Germinal center (tissue), 1 donor: Measurements from ENCODE around the gene ASB4.
"Not testable (repeated sequence)": the region's sequence is repeated elsewhere in the genome, so short reads cannot be mapped to it uniquely, and the experiment has no call there.

Experiments
- DNase-seq: peaks from one replicate; pipeline ENCODE4 v3.0.0; 2012; ENCODE audit warnings: mixed read lengths, low spot score

The ASB4 gene

DNA sequence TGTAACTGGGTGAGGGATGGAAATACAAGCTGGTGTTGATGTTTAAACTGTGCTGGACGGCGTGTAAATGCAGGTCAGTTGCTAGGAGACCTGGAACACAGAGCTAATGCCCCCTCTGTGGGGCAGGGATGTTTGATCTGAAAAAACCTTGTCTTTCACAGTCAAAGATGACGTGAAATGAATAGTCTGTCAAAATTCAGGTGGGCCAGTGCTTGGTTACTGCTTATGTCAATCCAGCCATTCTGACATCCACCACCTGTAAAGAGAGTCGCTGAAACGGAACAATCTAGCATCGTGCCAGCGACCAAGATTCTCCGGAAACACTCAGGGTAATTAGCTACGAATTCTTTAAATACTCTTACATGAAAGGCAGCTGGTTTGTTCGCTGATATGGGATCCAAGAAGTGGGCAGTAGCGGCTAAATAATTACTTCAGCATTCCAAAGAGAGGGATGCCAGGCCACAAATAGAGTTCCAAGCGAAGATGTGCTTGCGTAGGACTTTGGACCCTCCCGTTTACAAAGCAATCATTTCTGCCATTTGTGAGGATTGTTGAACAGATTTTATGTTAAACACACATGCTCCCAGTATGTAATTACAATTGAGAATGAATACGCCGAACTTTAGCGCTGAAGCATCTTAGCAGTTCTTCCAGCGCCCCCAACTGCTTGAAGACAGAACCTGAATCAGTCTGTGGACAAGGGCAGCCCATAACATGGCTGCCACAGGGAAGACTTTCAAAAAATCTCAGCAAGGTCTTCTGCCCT, 7.3 kb upstream of the ASB4 start:
- DNase-seq = no peak

DNA sequence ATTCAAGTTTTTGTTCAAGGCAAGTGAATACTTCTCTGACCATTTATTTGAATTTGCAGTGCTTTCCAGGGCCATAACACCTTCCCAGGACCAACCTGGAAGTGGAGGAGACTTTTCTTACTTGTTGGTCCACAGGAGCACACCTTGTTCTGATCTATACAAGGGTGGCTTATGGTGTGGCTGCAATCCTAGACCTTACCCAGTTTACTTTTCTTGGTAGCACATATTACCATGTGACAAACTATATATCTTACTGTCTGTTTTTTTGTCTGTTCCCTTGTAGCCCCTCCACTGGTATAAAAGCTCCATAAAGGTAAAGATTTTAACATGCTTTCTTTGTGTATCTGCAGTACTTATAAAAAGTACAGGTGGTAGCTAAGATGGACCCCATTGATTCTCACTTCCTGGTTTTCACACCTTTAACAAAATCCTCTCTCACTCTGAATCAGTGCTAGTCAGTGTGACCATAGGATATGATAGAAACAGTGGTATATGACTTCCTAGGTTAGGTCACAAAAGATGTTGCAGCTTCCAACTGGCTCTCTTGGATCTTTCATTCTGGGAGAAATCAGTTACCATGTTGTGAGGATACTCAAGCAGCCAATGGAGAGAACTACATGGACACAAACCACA, 5.6 kb upstream of the ASB4 start:
- DNase-seq = no peak

DNA sequence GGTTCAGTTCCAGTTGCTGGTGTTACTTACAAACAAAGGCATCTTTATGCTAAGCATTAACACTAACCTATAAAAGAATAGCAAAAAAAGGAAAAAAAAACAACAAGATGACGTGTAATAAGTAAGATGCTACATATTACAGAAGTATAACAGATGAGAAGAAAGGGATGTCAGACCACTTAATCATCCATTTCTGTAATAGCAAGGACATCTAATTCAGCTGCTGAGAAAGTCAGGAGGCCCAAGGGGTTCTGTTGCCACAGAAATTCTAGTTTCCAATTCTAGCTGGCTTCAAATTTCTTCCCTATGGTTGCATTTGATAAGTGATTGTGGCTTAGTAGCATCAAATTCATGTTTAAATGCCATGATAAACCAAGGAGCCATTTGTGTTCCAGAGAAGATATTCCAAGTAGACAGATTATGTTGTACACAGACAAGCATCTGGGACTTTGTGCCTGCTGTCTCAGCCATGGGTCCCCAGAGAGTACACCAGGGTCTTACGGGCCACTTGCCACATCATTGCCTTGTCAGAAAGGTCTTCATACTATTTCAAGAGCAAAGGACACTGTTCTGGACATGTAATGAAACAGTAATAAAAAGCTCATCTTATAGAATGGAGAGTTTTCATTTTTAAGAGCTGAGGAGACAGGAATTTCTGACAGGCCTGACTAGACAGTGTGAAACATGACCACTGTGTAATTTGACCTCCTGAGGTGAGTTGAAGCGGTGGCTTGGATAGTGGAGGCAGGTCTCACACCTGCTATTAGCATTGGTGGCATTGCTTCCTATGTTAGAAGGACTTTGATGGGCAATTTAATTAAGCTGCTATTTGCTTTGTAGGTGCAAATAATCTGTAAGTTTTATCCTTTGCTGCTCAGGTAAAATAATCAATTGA, 4.2 kb upstream of the ASB4 start:
- DNase-seq = no peak

DNA sequence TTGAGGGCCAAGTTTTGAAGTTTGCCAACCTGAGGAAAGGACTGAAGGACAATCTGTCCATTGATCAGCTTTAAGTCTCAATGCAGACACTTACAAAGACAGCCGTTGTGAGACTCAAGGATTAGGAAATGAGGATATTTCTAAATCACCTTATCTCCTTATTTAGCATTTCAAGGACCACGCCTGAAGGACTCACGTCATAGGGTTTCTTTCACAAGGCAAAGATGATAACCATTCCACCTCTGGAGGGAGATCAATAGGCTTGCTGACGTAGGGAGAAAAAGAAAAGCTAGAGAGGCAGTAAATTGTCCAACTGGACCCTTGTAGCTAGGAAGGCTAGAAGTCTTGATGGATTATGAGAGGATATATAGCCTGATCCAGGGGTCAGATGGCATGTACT, 3.3 kb upstream of the ASB4 start:
- DNase-seq = no peak

DNA sequence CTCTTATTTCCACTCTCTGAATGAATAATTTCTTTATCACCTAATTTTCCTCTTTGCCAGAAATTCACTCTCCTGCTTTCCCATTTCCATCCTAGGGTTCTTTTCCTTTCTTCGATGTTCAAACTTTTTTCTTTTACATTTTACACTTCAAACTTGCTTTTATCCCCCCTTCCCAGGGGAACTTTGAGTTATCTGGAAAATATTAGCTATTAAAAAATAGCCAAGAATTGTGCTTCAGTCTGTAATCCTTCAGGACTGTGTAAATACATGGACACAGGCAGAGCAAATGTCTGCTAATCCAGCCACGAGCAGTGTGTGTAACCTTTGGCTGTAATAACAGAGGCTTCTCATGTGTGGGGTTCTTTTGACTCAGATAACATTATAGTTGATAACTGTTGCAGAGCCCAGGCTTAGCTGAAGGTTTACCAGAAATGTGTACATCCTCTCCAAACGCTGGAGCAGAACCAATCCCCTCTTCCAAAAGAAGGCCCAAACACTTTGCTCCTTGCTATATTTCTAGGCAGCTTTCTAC, 4.6 kb downstream of the ASB4 start:
- no peak for DNase-seq

DNA sequence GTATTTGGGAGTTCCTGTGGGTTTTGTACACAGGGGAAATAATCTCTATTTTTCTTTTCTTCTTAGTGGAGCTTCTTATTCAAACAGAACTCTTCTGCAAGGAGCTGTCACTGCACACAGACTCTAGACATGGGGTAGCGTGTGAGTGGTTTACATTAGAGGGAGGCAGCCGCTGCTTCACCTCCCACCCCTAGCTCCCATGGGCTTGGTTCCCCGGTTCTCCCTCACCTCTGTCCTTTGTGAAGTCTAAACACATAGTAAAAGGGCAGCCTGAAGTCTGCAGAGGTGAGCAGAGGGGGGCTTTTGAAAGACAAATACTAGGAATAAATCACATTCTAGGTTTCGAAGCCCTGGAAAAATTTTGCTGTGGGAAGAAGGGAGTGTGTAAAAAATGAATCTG, 5.5 kb downstream of the ASB4 start:
- DNase-seq = no peak

DNA sequence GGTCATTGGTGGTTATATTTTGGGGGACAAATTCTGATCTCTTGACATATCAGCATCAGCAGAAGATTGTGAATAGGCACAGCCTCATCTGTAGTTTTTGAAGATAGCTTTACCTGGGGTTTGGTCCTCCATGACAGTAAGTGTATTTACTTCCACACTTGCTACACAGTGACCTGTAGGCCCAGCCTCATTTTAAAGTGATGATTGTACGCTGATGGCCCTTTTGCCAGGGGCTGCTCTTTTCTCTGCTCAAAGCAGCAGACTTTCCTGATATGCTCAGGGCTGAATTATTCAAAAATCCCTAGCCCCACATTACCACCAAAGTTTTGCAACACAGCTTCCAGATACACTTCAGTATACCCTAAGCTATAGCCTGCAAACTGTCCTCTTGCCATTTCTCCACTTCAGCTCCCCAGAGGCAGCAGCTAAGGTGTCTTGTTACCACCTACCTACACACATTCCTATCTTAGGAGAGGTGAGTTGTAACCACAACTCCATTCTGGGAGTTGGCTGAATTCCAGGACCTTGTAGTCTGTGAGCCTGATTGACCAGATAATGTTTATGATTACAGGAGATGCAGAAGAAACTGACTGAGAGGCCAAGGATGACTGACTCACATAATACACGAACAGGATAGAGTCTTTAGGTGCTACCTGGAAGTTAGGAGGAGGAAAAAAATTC, 6.0 kb downstream of the ASB4 start:
- DNase-seq = no peak

DNA sequence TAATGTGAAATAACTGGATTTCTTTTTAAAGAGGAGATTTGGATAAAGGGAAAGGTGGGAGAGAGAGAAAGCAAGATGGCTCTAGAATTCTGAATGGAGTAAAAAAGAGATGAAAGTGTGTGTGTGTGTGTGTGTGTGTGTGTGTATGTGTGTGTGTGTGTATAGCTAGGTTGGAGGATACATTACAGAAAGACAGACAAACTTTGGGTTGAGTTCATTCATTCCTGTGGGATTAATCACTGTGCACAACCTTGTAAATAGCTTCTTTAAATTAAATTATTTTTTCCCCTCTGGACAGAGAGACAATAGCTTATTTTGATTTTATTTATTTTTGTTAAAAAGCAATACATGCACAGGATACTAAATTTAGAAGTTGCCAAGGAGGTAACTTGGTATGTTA, 7.5 kb downstream of the ASB4 start:
- DNase-seq = no peak

DNA sequence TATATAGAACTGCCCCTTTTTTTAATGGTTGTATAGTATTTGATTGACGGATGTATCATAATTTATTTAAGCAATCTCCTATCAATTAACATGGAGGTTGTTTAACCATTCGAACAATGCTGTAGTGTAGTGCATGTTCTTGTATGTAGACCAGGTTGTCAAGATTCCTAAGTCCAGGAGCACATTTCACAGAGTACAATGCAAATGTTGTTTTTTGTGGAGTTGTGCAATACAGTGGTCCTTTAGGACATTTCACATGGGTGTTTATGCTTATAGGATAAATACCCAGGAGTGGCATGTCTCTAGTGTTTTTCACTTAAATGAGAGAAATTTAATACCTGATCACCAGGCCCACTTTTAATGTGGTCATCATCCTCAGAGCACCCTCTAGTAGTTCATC, 8.1 kb downstream of the ASB4 start:
- no peak for DNase-seq

DNA sequence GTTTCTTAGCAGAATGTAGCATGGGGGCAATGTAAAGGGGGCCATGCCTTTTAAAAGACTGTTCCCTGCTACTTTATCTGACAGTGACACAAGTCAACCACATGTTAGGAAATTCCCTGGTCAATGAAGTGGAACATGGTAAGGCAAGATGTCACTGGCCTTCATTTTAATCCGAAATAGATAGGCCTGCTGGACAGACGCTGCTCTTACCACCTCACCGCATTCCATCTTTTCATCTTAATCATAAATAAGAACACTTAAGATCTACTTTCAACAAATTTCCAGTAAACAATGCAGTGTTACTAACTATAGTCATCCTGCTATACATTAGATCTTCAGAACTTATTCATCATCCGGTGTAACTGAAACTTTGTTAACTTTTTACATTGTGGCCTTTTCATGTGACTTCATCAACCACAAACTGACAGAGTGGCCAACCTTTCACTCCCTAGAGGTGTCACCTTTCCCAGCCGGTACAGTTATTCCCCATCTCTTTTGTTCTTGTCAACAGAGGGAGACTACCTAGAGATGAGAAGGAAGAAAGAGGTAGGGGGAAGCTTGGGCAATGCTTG, 15.6 kb downstream of the ASB4 start:
- no peak for DNase-seq

DNA sequence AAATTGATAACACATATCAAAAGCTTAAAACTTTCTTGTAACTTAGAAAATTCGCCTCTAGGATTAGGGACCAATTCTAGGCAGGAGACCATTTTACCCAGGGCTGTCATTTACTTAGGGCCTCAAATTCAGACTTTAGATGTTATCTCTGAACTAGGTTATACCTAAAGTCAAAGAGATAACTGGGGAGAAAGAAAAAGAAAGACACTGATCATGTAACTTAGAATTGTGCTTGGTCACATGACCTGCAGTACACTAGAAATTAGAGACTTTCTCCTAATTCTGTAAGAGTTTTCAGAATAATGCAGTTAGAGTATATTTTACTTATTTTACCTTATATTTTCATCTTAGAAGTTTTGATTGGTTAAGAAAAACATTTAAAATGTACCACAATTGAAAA, 16.7 kb downstream of the ASB4 start:
- no peak for DNase-seq

DNA sequence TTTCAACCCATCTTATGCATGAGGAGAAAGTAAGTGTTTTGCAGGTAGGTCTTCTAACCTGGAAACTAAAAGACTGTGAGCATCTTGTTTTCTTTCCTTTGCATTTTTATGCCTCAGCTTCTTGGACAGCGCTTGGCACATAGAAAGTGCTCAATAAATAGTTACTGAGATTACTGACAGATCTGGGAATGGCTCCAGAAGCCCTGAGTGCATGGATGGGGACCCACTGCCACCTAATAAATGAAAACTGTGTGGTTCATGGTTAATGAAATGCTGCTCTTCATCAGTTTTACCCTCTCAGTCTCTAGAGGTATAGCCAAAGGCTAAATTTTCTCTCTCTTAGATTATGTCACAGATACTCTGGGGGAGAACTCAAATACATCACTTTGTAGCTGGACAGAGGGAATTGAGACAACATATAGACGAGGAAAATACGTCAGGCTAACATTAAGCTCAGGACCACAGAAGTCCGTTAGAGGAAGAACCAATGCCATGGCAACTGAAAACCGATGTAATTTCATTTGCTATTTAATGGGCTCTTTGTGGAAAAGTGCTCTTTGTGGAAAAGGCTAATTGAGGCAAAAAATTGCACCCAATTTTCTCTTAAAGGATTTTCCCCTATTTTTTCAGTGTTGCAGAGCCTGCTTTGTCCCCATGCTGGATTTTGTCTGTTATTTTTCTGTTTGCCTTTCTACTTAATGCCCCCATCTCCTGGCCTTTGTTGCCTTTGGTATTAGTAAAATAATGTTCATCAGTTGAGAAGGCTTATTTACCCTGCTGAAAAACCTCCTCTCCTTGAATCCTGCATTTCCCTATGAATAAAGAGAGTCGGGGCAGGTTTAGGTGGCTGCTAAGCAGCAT, 17.8 kb downstream of the ASB4 start:
- DNase-seq = no peak

DNA sequence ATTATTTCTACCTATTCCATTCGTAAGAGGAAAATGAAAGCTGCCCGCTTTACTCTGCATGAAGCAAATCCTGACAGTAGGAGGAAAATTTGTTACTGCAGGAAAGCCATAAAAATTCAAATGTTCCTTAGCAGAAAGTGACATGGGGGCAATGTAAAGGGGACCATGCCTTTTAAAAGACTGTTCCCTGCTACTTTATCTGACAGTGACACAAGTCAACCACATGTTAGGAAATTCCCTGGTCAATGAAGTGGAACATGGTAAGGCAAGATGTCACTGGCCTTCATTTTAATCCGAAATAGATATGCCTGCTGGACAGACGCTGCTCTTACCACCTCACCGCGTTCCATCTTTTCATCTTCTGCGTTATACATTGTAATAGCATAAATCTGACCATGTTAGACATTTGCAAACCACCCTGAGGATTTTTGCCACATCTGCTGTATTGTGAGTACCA, 18.4 kb downstream of the ASB4 start:
- DNase-seq = not testable (repeated sequence)

DNA sequence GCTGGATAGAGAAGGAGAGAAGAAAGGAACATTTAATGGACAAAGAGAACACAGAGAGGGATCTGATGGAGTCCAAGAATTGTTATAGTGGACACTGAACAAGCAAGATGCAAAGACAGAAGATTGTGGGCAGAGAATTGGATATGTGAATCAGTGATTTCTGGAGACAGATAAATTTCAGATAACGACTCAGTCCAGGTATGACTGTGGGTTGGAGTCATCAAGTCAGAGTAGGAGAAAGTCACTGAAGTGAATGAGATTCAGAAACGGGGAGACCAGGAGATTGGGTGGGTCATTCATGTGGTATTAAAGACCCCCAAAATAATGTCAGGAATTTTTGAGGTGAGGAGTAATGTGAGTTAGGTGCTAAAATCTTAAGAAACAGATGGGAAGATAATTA, 23.0 kb downstream of the ASB4 start:
- DNase-seq = no peak

DNA sequence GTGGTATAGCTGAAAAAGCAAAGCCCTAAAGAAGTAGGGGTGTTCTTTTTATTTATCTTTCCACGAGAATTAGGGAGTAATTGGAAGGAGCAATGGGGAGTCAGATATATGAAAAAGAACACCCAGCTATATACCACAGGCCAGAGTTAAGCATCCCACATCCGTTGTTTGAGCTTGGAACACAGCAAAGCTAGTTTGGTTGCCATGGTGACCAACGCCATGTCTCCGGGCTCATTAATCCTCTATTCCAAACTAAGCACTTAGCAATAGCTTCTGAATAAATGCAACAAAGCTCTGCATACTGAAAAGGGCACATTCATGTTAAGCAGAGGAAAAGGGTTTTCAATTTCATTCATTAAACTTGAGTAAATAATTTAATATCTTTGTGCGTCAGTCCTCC, 23.5 kb downstream of the ASB4 start:
- DNase-seq = no peak

DNA sequence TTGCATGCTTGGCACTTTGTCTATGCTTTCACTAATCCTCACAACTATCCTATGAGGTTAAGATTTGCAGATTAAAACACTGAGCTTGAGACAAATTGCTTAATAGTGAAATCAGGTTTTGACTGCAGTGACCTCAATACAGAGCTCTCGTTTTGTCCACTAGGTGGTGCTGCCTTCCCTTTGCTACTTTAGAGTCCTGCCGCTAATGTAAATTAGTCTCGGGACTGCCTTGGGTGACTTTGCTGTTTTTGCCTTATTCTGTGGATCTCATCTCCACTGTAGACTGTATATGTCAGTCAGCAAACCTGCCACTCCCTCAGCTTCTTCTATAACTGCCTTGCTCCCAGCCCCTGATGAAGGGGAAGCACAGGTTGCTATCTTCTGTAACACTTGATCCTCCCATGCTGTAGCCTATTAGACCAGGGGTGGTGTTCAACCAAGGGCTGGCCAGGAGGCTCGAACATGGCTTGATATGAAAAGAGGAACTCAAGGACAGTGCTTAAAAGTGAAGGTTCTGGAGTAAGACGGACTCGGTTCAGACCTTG, 26.0 kb downstream of the ASB4 start:
- DNase-seq = peak; percentile 41

DNA sequence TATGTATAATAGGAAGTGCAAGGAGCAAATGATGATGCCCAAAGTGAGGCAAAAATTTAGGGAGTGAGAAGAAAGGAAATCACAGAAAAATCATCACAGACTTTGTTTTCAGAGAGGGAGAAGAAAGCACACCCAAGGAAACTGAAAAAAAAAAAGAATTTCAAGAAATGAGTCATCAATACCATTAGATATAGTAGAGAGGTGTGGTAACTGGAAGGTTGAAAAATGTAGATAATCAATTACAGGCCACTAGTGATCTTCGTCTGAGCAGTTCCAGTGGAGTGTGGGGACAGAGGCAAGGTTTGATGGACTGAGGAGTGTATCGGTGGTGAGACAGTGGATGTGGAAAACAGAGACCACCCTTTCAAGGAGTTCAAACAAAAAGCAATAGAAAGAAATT, 31.7 kb downstream of the ASB4 start:
- no peak for DNase-seq

DNA sequence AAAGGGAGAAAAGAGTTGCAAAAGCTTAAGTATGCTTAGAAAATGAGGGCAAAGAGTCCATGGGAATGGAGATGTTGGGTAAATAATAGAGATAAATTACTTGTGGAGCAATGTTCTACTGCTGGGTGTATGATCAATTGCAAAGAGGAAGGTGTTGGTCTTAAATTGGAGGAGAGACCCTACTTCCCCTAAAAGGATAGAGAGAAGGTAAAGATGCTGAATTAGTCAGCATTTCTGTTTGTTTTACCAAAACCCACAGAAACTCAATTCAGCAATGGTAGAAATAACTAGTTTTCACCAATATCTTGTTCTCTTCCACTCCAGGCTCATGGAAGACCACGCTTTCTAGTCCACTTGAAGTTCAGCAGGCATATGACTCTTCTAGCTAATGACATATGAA, 32.1 kb downstream of the ASB4 start:
- no peak for DNase-seq

DNA sequence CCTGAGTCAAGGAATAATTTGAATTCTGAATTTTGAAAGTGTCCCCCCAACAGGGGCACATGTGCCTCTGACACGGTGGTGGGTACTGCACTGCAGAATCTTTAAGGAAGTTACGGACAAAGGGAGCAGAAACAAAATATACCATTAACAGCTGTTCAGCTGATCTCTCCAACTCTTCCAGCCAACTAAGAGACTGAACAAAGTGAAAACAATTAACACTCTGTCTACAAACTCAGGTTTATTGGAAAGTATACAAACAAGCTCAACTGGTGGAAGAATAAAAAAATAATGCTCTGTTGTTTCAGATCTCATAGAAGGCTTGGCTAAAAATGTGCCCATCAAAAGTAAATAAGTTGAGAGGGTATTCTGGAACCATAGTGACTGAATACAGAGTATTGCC, 34.4 kb downstream of the ASB4 start:
- no peak for DNase-seq

DNA sequence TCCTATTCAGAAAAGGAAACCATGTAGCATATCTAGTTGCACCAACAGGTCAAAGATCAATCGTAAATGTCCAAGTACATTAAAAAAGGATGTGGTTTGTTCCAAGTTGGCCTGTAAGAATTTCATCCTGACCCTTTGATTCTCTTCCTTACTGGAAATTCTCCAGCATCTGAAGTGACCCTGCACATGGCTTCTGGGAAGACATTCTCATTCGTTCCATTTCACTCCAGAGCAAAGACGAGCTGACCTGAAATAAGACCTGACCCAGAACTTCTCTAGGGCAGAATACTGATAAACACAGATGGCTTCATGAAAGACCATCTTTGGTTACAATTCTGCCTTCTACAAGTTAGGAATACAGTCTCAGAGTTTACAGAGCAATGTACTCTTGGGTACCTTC, 39.8 kb downstream of the ASB4 start:
- DNase-seq = no peak
